HG02884 (cell line): ENCODE data around the gene ADRA1B.
A peak's percentile ranks its signal among the peaks of the same experiment; 100 is the strongest.
"Not testable (repeated sequence)": the region's sequence is repeated elsewhere in the genome, so short reads cannot be mapped to it uniquely, and the experiment has no call there.

ENCODE experiments used
- ATAC-seq: cut with Tn5 transposase; IDR thresholded peaks from one replicate; pipeline ENCODE4 v1.9.1; 2021; ENCODE audit warnings: mild to moderate bottlenecking, moderate library complexity; ENCODE audit not compliant: unreplicated experiment

ADRA1B gene

GRCh38 chr5:160009591-160009989 is 93.3 kb downstream of the ADRA1B start:
- ATAC-seq: no peak

- ATAC-seq: no peak
Measured at GRCh38 chr5:160011471-160011870, 95.2 kb downstream of the ADRA1B start.

GRCh38 chr5:160014197-160014596 is 97.9 kb downstream of the ADRA1B start:
- not testable (repeated sequence) for ATAC-seq

GRCh38 chr5:160018945-160019625 is 102.8 kb downstream of the ADRA1B start:
- no peak for ATAC-seq

- no peak for ATAC-seq
Measured at GRCh38 chr5:160020266-160020770, 104.0 kb downstream of the ADRA1B start.

- no peak for ATAC-seq
Measured at GRCh38 chr5:160020964-160021363, 104.7 kb downstream of the ADRA1B start.

- ATAC-seq: peak; percentile 90
Measured at GRCh38 chr5:160021831-160022446, 105.7 kb downstream of the ADRA1B start.
